GM18502 (cell line): ENCODE data around the gene GOSR2.

Experiments used
- ATAC-seq: cut with Tn5 transposase; IDR thresholded peaks from one replicate; pipeline ENCODE4 v1.9.1; 2021; ENCODE audit warnings: mild to moderate bottlenecking; ENCODE audit not compliant: unreplicated experiment, poor library complexity

Gene GOSR2

DNA sequence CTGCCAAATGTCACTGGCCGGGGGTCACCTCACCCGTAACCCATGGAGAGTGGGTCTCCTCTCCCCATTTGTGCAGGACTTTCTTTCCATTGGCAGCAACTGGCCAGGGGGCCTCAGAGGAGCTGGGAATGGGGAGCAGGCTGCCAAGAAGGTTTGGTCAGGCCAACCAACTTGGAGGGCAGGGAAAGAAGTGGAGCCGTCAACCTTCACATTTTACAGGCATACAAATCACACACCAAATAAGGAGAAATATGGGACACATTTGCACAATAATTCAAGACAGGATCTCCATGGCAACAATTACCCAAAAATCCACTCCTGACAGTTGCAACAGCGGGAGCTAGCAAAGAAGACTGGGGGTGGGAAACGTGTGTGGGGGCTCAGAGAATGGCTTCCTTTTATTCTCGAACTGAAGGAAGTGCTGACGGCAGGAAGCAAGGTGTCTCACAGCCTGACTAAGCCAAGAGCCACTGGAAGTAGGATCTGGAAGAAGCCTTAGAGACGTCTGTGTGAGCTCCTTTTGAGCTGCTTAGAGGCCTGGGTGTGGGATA is 35.2 kb downstream of the GOSR2 start:
- ATAC-seq: no peak

DNA sequence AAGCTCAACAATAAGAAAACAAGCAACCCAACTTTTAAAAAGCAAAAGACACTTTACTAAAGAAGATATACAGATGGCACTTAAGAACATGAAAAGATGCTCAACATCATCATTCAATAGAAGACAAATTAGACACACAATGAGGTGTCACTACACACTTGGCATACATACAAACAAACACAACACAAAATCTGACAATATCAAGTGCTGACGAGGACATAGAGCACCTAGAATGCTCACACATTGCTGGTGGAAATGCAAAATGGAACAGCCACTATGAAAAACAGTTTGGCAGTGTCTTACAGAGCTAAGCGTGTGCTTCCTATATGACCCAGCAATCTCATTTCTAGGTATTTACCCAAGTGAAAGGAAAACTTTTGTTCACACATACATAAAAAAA is 37.2 kb downstream of the GOSR2 start:
- no peak for ATAC-seq

- ATAC-seq: no peak
These were observed 39.4 kb downstream of the GOSR2 start for GRCh38 chr17:46962374-46962790.

DNA sequence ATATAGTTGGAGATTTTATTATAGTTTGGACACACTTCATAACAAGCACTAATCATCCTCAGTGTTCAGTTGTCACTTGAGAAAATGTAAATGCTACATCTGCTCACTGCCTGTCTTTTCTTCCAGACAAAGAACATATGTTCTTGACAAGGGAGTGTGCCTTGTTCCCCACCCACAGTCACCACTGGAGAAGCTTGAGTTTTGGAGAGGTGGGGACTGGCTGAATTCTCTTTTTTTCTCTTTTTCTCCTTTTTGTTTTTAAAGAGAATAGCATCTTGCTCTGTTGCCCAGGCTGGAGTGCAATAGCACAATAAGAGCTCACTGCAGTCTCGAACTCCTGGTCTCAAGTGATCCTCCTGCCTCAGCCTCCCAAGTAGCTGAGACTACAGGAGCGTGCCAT is 40.6 kb downstream of the GOSR2 start:
- ATAC-seq: no peak

- no peak for ATAC-seq
These were observed 41.6 kb downstream of the GOSR2 start for GRCh38 chr17:46964315-46965265.

DNA sequence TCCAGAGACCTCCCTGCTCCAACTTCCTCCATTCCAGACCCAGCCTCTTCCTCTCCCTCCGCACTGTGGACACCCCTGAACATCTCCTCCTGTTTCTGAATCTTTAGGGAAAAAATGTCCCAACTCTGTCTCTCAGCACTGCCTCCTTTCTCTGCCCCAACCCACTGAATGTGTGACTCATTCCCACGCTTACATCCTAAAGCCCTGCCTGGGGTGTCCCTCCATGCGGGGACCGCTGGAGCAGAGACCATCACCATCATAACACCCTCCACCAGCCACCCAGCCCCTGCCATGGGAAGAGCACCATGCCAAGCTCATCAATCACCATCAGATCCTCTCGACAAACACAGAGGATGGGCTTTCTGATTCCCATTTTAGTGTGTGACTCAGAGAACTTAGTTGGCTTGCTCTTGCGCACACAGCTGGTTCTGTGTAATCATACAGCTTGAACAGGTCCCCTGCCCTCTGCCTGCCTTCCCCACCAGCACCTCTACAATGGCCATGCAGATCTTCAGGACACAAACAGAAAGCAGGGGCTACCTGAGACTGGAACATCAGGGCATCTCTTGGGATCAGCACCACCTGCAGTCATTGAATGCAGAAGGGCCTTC is 45.4 kb downstream of the GOSR2 start:
- no peak for ATAC-seq

GRCh38 chr17:46968896-46969295 is 45.9 kb downstream of the GOSR2 start:
- ATAC-seq: no peak

DNA sequence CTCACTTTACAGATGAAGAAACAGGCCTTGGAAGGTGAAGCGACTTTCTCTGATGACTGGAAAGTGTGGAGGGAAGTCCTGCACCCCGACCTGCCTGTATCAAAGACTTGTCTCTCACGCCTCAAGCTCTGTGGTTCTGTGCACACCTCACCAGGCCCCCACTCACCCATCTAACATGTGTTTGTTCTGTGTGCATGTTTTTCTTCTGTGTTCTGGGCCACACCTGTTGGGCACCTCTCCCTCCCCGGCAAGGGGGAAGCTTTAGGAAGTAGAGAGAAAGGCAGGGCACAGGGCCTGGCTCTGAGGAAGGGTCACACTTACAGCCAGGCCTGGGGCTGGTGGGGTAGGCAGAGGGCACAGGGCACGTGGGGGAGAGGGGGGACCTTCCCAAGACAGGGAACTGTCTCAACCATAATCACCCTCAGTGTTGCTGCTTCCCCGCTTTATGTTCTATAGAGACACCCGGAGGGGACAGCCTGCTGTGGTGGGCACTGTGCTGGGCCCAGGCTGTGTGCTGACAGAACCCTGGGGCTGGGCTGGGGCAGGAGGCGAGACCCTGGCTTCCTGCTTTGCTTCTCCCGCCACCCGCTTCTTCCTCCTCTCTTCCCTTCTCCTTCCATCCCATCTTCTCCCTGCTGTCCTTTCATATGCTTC is 48.8 kb downstream of the GOSR2 start:
- ATAC-seq: no peak

GRCh38 chr17:46972346-46972745 is 49.4 kb downstream of the GOSR2 start:
- ATAC-seq: no peak

GRCh38 chr17:46974086-46974485 is 51.1 kb downstream of the GOSR2 start:
- ATAC-seq: no peak

GRCh38 chr17:46975287-46975686 is 52.3 kb downstream of the GOSR2 start:
- no peak for ATAC-seq

- ATAC-seq: no peak
These were observed 53.8 kb downstream of the GOSR2 start for GRCh38 chr17:46976626-46977270.

GRCh38 chr17:46977348-46977747 is 54.4 kb downstream of the GOSR2 start:
- ATAC-seq: no peak

- no peak for ATAC-seq
These were observed 55.0 kb downstream of the GOSR2 start for GRCh38 chr17:46977750-46978488.

- no peak for ATAC-seq
These were observed 55.7 kb downstream of the GOSR2 start for GRCh38 chr17:46978489-46979146.

DNA sequence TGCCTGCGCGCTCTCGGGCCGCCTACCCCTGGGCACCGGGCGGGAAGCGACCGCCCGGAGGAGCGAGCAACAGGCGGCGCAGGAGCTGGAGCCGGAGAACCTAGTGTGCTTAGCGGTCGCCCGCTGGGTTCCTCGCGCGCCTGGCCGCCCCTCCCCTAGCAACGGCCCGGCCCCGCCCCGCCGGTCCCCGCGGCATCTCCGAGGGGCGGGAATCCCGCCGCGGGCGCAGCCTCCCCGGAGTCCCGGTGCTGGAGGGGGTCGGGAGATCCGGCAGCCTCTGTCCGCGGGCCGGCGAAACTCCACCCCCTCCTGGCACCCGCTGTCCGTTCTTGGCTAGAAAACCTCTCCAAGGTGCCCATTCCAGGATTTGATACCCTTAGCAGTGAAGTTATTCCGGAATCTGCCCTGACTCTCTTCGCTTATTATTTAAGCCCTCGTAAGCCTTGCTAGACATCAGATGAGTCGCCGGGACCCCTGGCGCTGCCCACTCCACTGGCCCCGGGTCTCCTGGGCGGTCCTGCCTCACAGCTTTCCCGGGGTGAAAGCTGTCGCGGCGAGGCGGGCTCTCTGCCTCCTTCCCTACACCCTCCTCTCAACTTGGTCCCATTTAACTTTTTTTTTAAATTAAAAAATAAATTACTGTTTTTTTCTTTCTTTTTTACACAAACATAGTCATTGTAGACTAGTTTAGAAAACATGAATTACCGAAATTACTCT is 56.3 kb downstream of the GOSR2 start, which contains the start of gene RPRML:
Gene RPRML (minus strand): TSS at position 107 of the 717 bp plus-strand sequence. CDS start 246 bp downstream, outside the sequence.
- no peak for ATAC-seq

GRCh38 chr17:46982577-46982976 is 59.6 kb downstream of the GOSR2 start:
- ATAC-seq: no peak

GRCh38 chr17:46983782-46984181 is 60.8 kb downstream of the GOSR2 start:
- ATAC-seq: no peak
